GM12878 (cell line): ENCODE results near the gene NOL11. TPM values are rescaled to one million over a fixed set of nuclear protein-coding genes. Genes with fewer than 3 reads are reported as not detected.

ENCODE experiments used
- ATAC-seq: fragments of 200-7000 bp; cut with Tn5 transposase; 3 replicates; pipeline ENCODE4 v1.9.1; 2020; ENCODE audit warnings: mild to moderate bottlenecking, moderate library complexity
- BruUV-seq: library from RNA; stranded (reverse); fragments of 400-500 nt; replicated peaks from 2 replicates; lab custom pipeline; 2021; lab: Mats Ljungman, UMichigan
- CTCF ChIA-PET: fragments of 300-600 bp; sonication (Branson Sonifier 250); formaldehyde crosslinking; extraction: SDS; loops from one replicate; lab custom pipeline; 2021; ENCODE audit warnings: inconsistent platforms; lab: Yijun Ruan, JAX
- POLR2A ChIA-PET: fragments of 350-600 bp; formaldehyde crosslinking; extraction: SDS; loops from one replicate; lab custom pipeline; 2021; ENCODE audit warnings: inconsistent platforms; lab: Charles Lee
- RAD21 ChIA-PET: fragments of 300-600 bp; sonication (Branson Sonifier 250); formaldehyde crosslinking; loops from one replicate; lab custom pipeline; 2023; ENCODE audit warnings: antibody characterized with exemption; ENCODE audit not compliant: unreplicated experiment; lab: Charles Lee
- SMC1A ChIA-PET: fragments of 300-600 bp; sonication (Branson Sonifier 250); formaldehyde crosslinking; loops from one replicate; lab custom pipeline; 2023; ENCODE audit not compliant: unreplicated experiment, uncharacterized antibody; lab: Charles Lee
- DNase-seq: peaks from one replicate; pipeline ENCODE4 v3.0.0-alpha.2; 2011; ENCODE audit warnings: low read depth, low spot score
- FAIRE-seq: peaks from 3 replicates; lab custom pipeline; 2011; peaks lifted over from hg19 to GRCh38; lab: Jason Lieb, UNC
- H2AFZ ChIP-seq: 2 replicates; pipeline ENCODE4 v1.6.0; 2011; ENCODE audit warnings: low read depth, low read length, control low read depth; ENCODE audit not compliant: control insufficient read depth
- H3K27ac ChIP-seq: 2 replicates; pipeline ENCODE4 v1.5.1; 2011; ENCODE audit warnings: control low read depth; ENCODE audit not compliant: control insufficient read depth, insufficient read depth
- H3K27me3 ChIP-seq, 2 experiments: replicated peaks in 1 of 2; 2 replicates each; pipeline versions ENCODE4 v1.6.0 to v1.6.1; 2011; ENCODE audit warnings: low read length in 1 of 2; ENCODE audit not compliant: control insufficient read depth in 2 of 2, insufficient read depth in 2 of 2
- H3K36me3 ChIP-seq, 2 experiments: 2 replicates each; pipeline ENCODE4 v1.5.1; 2011; ENCODE audit warnings: low read length in 1 of 2; ENCODE audit not compliant: control insufficient read depth in 2 of 2, insufficient read depth in 2 of 2
- H3K4me1 ChIP-seq: 2 replicates; pipeline ENCODE4 v1.6.1; 2011; ENCODE audit warnings: mild to moderate bottlenecking, low read length, moderate library complexity, mixed read lengths; ENCODE audit not compliant: control insufficient read depth, insufficient read depth
- H3K4me2 ChIP-seq: 2 replicates; pipeline ENCODE4 v1.6.0; 2011; ENCODE audit warnings: control low read depth; ENCODE audit not compliant: control insufficient read depth, insufficient read depth
- H3K4me3 ChIP-seq: fragments of 200-600 bp; sonication (generic); 2 replicates; pipeline ENCODE4 v1.5.1; 2016
- H3K79me2 ChIP-seq: 2 replicates; pipeline ENCODE4 v1.6.0; 2011; ENCODE audit warnings: low read length; ENCODE audit not compliant: control insufficient read depth, insufficient read depth
- H3K9ac ChIP-seq: 2 replicates; pipeline ENCODE4 v1.8.0; 2011; ENCODE audit warnings: low read length, control low read depth, mixed read lengths; ENCODE audit not compliant: control insufficient read depth, insufficient read depth
- H3K9me3 ChIP-seq: replicated peaks from 3 replicates; pipeline ENCODE4 v1.5.1; 2011; ENCODE audit warnings: mild to moderate bottlenecking, low read length; ENCODE audit not compliant: control insufficient read depth, insufficient read depth
- H4K20me1 ChIP-seq: 2 replicates; pipeline ENCODE4 v1.6.0; 2011; ENCODE audit not compliant: control insufficient read depth, insufficient read depth
- HDGF ChIP-seq: fragments of 450-650 bp; IDR thresholded peaks from 2 replicates; pipeline ENCODE4 v1.6.1; 2016; ENCODE audit warnings: antibody characterized with exemption
- MLLT1 ChIP-seq: fragments of 450-650 bp; IDR thresholded peaks from 2 replicates; pipeline ENCODE4 v1.6.1; 2016; ENCODE audit warnings: mild to moderate bottlenecking
- SMARCA5 ChIP-seq: fragments of 450-650 bp; IDR thresholded peaks from 2 replicates; pipeline ENCODE4 v1.6.1; 2017; ENCODE audit warnings: mild to moderate bottlenecking
- WGBS: methylation state at CpG from one replicate; pipeline ENCODE4 v1.1.6; 2016; ENCODE audit warnings: low lambda C conversion rate; ENCODE audit not compliant: insufficient replicate concordance, insufficient coverage; ENCODE audit errors: missing lambda C conversion rate; 5-methylcytosine and 5-hydroxymethylcytosine counted together
- in situ Hi-C: fragments of 300-500 bp; cut with MboI; formaldehyde crosslinking; loops from 9 replicates; pipeline ENCODE4 v1.14.3; 2018; ENCODE audit warnings: mixed read lengths
- intact Hi-C: fragments of 100-400 bp; cut with micrococcal nuclease; formaldehyde crosslinking; loops from one replicate; pipeline ENCODE4 v1.14.2; 2022; ENCODE audit not compliant: unreplicated experiment
- polyA plus RNA-seq, 11 experiments: library from polyadenylated mRNA; depleted of rRNA in 4 of 11; unstranded in 6 of 11; stranded (reverse) in 5 of 11; fragments of >200 nt; fragmentation: Nextera tagmentation in 4 of 11; fragmentation: Illumina TruSeq in 1 of 11; extraction: Ambion mirVana in 4 of 11; extraction: Trizol in 1 of 11; gene quantifications; 1 replicate in 1 of 11; 2 replicates in 10 of 11; pipeline versions ENCODE4 v1.2.1 to v1.2.3, GENCODE V29; 2011 to 2016; ENCODE audit warnings: inconsistent platforms in 2 of 11, missing spikeins in 2 of 11, low read depth in 1 of 11
- total RNA-seq, 4 experiments: library from RNA; depleted of rRNA in 3 of 4; stranded (reverse); fragments of >200 nt in 3 of 4; fragmentation: Illumina TruSeq in 1 of 4; extraction: Trizol in 1 of 4; gene quantifications; 2 replicates each; pipeline versions ENCODE4 v1.2.1 to v1.2.3, GENCODE V29; 2013 to 2021

The NOL11 gene
- total and polyA plus RNA-seq, 10 of the 15 experiments (the other 5 are each of a cell fraction or from before 2014, with no cell fraction given), result 54.8 to 130 (median 94.6) TPM

- intact Hi-C loops (no loop called here), in situ Hi-C loops (no loop called here)
- H3K36me3 ChIP-seq, result peaks cover 0 to 3% of the 10 kb centered on the region in 2 experiments; a peak in 2 of 4 replicates
- 73% methylated on average over 8 of the region's 8 CpGs for WGBS
- peaks cover 28% of the 10 kb centered on the region for H3K4me1 ChIP-seq
- ChIA-PET POLR2A (interaction anchor here (0.7 to 2.5 kb wide), 5 partner anchors 14 to 109 kb away, joined by 3 to 17 read pairs (median 4); no protein-coding TSS in a partner anchor), RAD21 (interaction anchor here (0.8 to 4.4 kb wide), 5 partner anchors 9 to 168 kb away, joined by 3 to 20 read pairs (median 4); no protein-coding TSS in a partner anchor), SMC1A (interaction anchor here (0.7 to 5.4 kb wide), 8 partner anchors 7 to 302 kb away, joined by 3 to 49 read pairs (median 4); no protein-coding TSS in a partner anchor), CTCF (interaction anchor here (0.6 to 2.3 kb wide), 9 partner anchors 7 to 304 kb away, joined by 3 to 12 read pairs (median 5); no protein-coding TSS in a partner anchor)
- H3K79me2 ChIP-seq, result no peaks in the 10 kb centered on the region
- peak overlapping the region; percentile 64; the same call in 1 of the 2 replicates for H3K4me2 ChIP-seq
- H3K4me3 ChIP-seq, result no peak overlapping the region
- DNase-seq (no peak), FAIRE-seq (peak; percentile 79), ATAC-seq (peak; percentile 12)
- H4K20me1 ChIP-seq, result no peaks in the 10 kb centered on the region
- peak overlapping the region; percentile 88 for H3K27ac ChIP-seq
- no peak overlapping the region; the same call in 1 of the 2 replicates for H2AFZ ChIP-seq
- TF ChIP-seq HDGF (0 out of 2 replicates have a peak, but pooled peaks have one; percentile 41), MLLT1 (peak; percentile 70; the same call in 1 of the 2 replicates), SMARCA5 (no peak)
- no peak overlapping the region for H3K9ac ChIP-seq
- TSS peak; percentile 5 for BruUV-seq
- H3K9me3 ChIP-seq, result no peaks in the 10 kb centered on the region
- H3K27me3 ChIP-seq, result no peaks in the 10 kb centered on the region
Observed at GRCh38 chr17:67680445-67681224, 37.1 kb upstream of the NOL11 start.
